ENCODE measurements around the gene PTPN6. TPM values are rescaled to one million over a fixed set of nuclear protein-coding genes. Genes with fewer than 3 reads are reported as not detected.

The PTPN6 gene
- total RNA-seq, 1 experiment from 2014 or later: 28.4 TPM

GRCh38 chr12:6957741-6958608 is 6.8 kb downstream of the PTPN6 start:
- Histone ChIP-seq H3K36me3 (ENCODE audit: low read depth, low read length) (no peaks in the 10 kb centered on the region), H3K27me3 (ENCODE audit: low read length) (no peaks in the 10 kb centered on the region), H3K4me1 (ENCODE audit: insufficient read depth, low read length) (peaks cover 14% of the 10 kb centered on the region), H3K79me2 (ENCODE audit: low read length) (no peaks in the 10 kb centered on the region), H2AFZ (ENCODE audit: low read length) (no peak overlapping the region), H3K9me2 (replicated peaks; ENCODE audit: low read length) (no peaks in the 10 kb centered on the region), H3K27ac (ENCODE audit: low read length) (no peak overlapping the region), H3K9ac (ENCODE audit: low read length) (no peak overlapping the region), H3K4me2 (ENCODE audit: low read length) (no peak overlapping the region), H3K4me3 (ENCODE audit: low read length) (no peak overlapping the region), H3F3A (ENCODE audit: low read length, unreplicated experiment) (no peaks in the 10 kb centered on the region), H3K9me3 (ENCODE audit: low read length) (no peaks in the 10 kb centered on the region), H4K20me1 (ENCODE audit: low read length) (no peaks in the 10 kb centered on the region)
- TF ChIP-seq EZH2 (IDR thresholded peaks at IDR 0.05; ENCODE audit: low read length, unreplicated experiment): no peak
- TF ChIP-seq EZH2phosphoT487 (IDR thresholded peaks at IDR 0.05; ENCODE audit: borderline replicate concordance, low read length): no peak
- TF ChIP-seq CTCF (conservative IDR thresholded peaks at IDR 0.05; ENCODE audit: low read depth, low read length): no peak
- DNase-seq (no peak), ATAC-seq (no peak)
- BruUV-seq (replicated peaks): no TSS peak
- CTCF ChIA-PET: no interaction called here
- intact Hi-C loops (cut with micrococcal nuclease): no loop called here
- POLR2A ChIA-PET (ENCODE audit: unreplicated experiment): no interaction called here

- Histone ChIP-seq H3K4me2 (ENCODE audit: low read length) (no peak overlapping the region), H3K4me3 (ENCODE audit: low read length) (no peak overlapping the region), H3K9ac (ENCODE audit: low read length) (no peak overlapping the region), H3K9me2 (replicated peaks; ENCODE audit: low read length) (no peaks in the 10 kb centered on the region), H3K27ac (ENCODE audit: low read length) (no peak overlapping the region), H3K79me2 (ENCODE audit: low read length) (no peaks in the 10 kb centered on the region), H3K4me1 (ENCODE audit: insufficient read depth, low read length) (peaks cover 14% of the 10 kb centered on the region), H4K20me1 (ENCODE audit: low read length) (no peaks in the 10 kb centered on the region), H3K9me3 (ENCODE audit: low read length) (no peaks in the 10 kb centered on the region), H2AFZ (ENCODE audit: low read length) (no peak overlapping the region), H3K27me3 (ENCODE audit: low read length) (no peaks in the 10 kb centered on the region), H3F3A (ENCODE audit: low read length, unreplicated experiment) (no peaks in the 10 kb centered on the region), H3K36me3 (ENCODE audit: low read depth, low read length) (no peaks in the 10 kb centered on the region)
- DNase-seq (no peak), ATAC-seq (no peak)
- POLR2A ChIA-PET (ENCODE audit: unreplicated experiment): no interaction called here
- intact Hi-C loops (cut with micrococcal nuclease): no loop called here
- CTCF ChIA-PET: no interaction called here
- TF ChIP-seq CTCF (conservative IDR thresholded peaks at IDR 0.05; ENCODE audit: low read depth, low read length): no peak
- no peak for TF ChIP-seq EZH2phosphoT487 (IDR thresholded peaks at IDR 0.05; ENCODE audit: borderline replicate concordance, low read length)
- no peak for TF ChIP-seq EZH2 (IDR thresholded peaks at IDR 0.05; ENCODE audit: low read length, unreplicated experiment)
- no TSS peak for BruUV-seq (replicated peaks)
Observed at GRCh38 chr12:6958609-6959057, 7.5 kb downstream of the PTPN6 start.
